Measurements from ENCODE around the gene NXPE3.
"Not testable (repeated sequence)": the region's sequence is repeated elsewhere in the genome, so short reads cannot be mapped to it uniquely, and the experiment has no call there.

NXPE3 gene

DNA sequence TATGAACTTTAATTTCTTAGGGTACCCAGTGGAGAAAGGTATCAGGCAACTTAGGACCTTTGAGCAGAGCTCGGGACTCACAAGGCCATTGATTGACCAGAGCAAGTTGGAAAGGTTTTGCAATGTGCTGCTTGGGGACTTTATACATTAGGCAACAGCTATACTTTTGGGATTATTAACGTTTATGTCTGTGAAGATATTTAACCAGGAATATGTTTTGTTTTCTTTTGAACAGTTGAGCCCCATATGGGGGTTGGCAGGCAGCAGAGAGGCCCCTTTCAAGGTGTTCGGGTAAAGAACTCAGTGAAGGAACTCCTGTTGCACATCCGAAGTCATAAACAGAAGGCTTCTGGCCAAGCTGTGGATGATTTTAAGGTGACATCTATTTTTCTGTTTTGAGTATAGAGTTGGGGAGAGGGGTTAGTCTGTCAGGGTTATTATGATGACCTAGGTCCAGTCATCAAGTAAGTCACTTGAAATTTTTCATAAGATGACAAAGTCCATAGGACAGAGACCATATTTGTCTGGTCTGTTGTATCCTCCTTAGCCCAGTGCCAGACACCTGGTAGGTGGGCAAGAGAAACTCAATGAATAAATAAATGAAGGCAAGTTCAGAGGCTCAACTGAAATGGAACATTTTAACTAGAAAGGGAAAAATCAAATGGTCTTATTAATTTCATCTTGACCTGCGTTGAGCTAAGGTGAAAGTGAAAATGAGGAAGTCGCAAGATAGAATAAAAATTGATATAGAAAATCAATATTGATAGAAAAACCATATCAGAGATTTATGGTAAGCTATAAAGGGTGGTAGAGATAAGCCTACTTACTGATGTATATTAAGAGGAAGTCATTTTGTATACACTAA lies 73.1 kb downstream of the NXPE3 start:
- DNase-seq (ENCODE audit: low read depth in 3 of 3), result no peak

DNA sequence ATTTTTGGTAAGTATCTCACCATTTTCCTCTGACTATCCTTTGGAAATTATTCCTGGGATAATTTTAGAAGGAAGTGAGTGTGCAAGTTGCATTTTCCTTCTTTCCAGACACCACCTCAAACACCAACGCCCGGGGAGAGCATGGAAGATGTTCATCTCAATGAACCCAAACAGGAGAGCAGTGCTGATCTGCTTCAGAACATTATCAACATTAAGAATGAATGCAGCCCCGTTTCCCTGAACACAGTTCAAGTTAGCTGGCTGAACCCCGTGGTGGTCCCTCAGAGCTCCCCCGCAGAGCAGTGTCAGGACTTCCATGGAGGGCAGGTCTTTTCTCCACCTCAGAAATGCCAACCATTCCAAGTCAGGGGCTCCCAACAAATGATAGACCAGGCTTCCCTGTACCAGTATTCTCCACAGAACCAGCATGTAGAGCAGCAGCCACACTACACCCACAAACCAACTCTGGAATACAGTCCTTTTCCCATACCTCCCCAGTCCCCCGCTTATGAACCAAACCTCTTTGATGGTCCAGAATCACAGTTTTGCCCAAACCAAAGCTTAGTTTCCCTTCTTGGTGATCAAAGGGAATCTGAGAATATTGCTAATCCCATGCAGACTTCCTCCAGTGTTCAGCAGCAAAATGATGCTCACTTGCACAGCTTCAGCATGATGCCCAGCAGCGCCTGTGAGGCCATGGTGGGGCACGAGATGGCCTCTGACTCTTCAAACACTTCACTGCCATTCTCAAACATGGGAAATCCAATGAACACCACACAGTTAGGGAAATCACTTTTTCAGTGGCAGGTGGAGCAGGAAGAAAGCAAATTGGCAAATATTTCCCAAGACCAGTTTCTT lies 74.2 kb downstream of the NXPE3 start:
- no peak for DNase-seq (ENCODE audit: low read depth in 3 of 3)

GRCh38 chr3:101853982-101854381 lies 75.0 kb downstream of the NXPE3 start:
- DNase-seq (ENCODE audit: low read depth in 3 of 3), result no peak

GRCh38 chr3:101854608-101855304 lies 75.7 kb downstream of the NXPE3 start:
- DNase-seq (ENCODE audit: low read depth in 3 of 3), result no peak

DNA sequence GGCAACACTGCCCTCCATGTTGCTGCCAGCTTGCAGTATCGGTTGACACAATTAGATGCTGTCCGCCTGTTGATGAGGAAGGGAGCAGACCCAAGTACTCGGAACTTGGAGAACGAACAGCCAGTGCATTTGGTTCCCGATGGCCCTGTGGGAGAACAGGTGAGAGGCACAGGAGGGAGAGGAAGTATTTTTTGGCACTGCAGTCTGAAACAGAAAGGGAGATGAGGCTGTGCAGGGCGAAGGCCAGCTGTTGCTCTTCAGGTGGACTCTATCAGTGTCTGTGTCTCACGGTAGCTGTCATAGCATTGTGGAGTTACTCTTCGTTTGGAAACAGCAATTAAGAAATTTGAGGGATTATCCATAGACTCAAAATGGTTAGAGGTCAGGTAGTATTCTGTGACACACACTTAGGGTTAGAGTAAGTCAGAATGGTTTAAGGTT lies 78.3 kb downstream of the NXPE3 start:
- no peak for DNase-seq (ENCODE audit: low read depth in 3 of 3)

DNA sequence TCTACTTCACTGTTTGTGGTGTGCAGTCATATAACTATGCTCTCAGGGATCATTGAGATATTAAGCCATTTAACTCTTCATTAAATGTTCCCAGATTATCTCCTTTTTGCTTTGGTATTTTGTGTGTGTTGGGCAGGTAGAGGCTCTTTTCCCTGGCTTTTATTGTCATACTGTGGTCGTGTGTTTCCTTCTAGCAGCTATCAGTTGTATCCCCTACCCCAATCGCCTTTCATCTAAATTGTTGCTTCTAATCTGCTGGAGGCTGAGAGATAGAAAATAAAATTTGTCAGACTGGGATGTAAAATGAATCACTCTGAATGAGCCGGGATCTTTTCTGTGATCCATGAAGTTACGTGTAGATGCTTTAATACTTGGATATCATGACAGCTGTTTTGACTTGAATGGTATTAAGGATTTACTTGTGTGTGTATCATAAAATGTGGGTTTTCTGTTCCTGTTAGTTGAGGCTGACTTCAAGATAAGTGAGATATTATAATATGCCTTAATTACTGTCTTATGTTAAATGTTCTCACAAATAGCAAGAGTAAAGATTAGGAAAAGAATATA lies 79.5 kb downstream of the NXPE3 start:
- no peak for DNase-seq (ENCODE audit: low read depth in 3 of 3)

GRCh38 chr3:101859882-101860448 lies 81.0 kb downstream of the NXPE3 start:
- DNase-seq (ENCODE audit: low read depth in 3 of 3), result no peak

DNA sequence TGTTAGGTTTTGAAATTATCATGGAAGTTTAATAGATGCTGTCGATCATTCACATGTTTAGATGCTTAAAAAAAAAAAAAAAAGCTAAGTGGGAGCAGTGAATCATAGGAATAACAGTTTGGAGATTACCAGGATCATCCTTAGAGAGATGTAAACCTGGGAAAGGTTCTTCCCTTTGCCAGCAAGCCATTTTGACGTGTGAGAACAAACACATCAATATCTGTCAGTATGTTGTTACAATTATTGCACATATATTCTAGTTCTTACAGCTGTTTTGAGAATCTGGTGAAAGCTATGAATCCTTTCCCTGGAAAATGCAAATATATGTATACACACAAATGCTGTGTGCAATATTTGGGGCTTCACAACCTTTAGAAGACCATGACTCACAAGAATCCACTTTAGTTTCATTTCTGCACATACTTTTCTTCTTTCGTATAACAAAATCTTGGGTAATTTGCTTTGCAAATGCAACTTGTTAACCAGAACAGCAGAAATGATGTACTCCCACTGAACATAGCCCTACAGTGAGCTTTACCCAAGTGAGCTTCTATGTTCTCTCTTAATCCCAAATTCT lies 82.3 kb downstream of the NXPE3 start:
- DNase-seq (ENCODE audit: low read depth in 3 of 3), result no peak

GRCh38 chr3:101861789-101862415 lies 82.9 kb downstream of the NXPE3 start:
- no peak for DNase-seq (ENCODE audit: low read depth in 3 of 3)

DNA sequence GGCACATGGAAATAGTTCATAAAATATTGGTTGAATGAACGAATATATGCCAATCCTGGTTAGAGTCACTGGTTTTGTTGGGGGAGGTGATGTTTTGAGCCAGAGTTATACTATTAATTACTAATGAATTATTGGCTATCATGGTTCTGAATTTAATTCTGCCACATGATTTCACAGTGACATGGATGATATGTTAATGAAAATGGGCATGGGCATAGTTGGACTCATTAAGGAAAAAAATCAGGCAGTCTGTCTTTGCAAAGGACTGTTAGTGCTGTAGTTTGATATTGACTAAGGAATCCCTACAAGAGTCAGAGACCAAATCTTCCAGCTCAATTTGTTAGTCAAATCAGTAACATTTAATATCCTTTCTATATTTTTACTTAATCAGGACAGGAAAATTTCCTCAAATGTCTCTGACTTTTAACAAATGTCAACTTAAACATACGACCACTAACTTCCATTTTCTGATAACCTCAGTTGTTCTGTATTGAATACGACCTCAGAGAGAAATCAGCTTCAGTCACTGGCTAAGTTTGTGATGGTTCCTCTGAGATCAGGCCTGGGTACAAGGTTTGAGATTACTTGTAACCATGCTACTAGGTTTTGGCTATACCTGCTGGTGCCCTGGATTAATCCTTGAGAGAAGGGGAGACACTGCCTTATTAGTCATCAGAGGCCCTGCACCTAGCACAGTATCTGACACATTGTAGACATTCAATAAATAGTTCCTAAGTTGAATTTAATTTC lies 83.6 kb downstream of the NXPE3 start:
- DNase-seq (ENCODE audit: low read depth in 3 of 3), result no peak

GRCh38 chr3:101864926-101865325 lies 85.9 kb downstream of the NXPE3 start:
- not testable (repeated sequence) for DNase-seq (ENCODE audit: low read depth in 3 of 3)

GRCh38 chr3:101865751-101866509 lies 86.9 kb downstream of the NXPE3 start:
- no peak for DNase-seq (ENCODE audit: low read depth in 3 of 3)

GRCh38 chr3:101867511-101867910 lies 88.5 kb downstream of the NXPE3 start:
- DNase-seq (ENCODE audit: low read depth in 3 of 3), result no peak

DNA sequence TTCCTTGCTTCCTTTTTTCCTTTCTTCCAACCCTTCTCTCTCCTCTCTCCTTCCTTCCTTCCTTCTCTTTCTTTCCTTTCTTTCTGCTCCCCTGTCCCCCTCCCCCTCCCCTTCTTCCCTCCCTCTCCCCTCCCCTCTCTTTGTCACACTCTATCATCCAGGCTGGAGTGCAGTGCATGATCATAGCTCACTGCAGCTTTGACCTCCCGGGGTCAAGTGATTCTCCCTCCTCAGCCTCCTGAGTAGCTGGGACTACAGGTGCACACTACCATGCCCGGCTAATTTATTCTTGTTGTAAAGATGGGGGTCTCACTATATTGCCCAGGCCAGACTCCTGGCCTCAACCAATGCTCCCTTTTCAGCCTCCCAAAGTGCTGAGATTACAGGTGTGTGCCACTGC lies 89.0 kb downstream of the NXPE3 start:
- no peak for DNase-seq (ENCODE audit: low read depth in 3 of 3)

GRCh38 chr3:101868534-101869464 lies 89.8 kb downstream of the NXPE3 start:
- DNase-seq (ENCODE audit: low read depth in 3 of 3), result no peak

DNA sequence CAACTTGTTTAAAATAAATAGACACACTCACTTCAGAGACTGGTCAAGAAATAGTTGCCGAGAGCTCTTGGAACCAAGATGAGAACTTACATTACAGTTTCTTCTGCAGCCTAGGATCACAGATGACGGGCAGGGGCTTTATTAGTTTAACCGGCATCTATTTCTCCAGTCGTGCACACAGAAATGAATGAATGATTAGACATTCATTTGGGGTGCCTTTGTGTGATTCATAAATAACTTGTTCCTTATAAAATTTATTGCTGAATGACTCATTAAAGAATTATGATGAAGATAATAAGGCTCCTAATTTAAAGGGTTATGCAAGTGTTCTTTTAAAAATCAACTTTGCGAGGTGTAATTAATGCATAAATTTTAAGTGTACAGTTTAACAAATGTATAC lies 91.1 kb downstream of the NXPE3 start:
- no peak for DNase-seq (ENCODE audit: low read depth in 3 of 3)

- no peak for DNase-seq (ENCODE audit: low read depth in 3 of 3)
Measured at GRCh38 chr3:101873619-101874018, 94.6 kb downstream of the NXPE3 start.

GRCh38 chr3:101876142-101876541 lies 97.1 kb downstream of the NXPE3 start:
- DNase-seq (ENCODE audit: low read depth in 3 of 3), result no peak

All from stimulated activated CD4-positive, alpha-beta T cell treated with anti-CD3 and anti-CD28 coated beads, TNF-alpha, amount 100 ng/mL, for 4 hours (primary cell).